Transverse colon (tissue), 4 donors: ENCODE data around the gene TRAPPC2L.

Experiments used
- EP300 ChIP-seq: sonication (generic); formaldehyde crosslinking; IDR thresholded peaks from one replicate; pipeline ENCODE4 v1.6.1; 2017; ENCODE audit warnings: antibody characterized with exemption, low read depth
- POLR2A ChIP-seq: fragments of 450-650 bp; IDR thresholded peaks from one replicate; pipeline ENCODE4 v1.6.1; 2016; ENCODE audit warnings: antibody characterized with exemption, mild to moderate bottlenecking, moderate library complexity
- POLR2AphosphoS5 ChIP-seq, 3 donors: sonication (generic); formaldehyde crosslinking; IDR thresholded peaks; one replicate each; pipeline ENCODE4 v1.6.1; 2016; ENCODE audit warnings: antibody characterized with exemption in 3 of 3
- TF ChIP-seq, protein P1 (sequence below), 5 experiments: fragments of 200-600 bp in 3 of 5; fragments of 450-650 bp in 2 of 5; sonication (generic) in 3 of 5; IDR thresholded peaks; 1 replicate in 2 of 5; 2 replicates in 3 of 5; pipeline ENCODE4 v1.5.1; 2016 to 2017; ENCODE audit warnings: antibody characterized with exemption in 5 of 5, inconsistent platforms in 3 of 5, mild to moderate bottlenecking in 2 of 5, moderate library complexity in 1 of 5

DNA sequence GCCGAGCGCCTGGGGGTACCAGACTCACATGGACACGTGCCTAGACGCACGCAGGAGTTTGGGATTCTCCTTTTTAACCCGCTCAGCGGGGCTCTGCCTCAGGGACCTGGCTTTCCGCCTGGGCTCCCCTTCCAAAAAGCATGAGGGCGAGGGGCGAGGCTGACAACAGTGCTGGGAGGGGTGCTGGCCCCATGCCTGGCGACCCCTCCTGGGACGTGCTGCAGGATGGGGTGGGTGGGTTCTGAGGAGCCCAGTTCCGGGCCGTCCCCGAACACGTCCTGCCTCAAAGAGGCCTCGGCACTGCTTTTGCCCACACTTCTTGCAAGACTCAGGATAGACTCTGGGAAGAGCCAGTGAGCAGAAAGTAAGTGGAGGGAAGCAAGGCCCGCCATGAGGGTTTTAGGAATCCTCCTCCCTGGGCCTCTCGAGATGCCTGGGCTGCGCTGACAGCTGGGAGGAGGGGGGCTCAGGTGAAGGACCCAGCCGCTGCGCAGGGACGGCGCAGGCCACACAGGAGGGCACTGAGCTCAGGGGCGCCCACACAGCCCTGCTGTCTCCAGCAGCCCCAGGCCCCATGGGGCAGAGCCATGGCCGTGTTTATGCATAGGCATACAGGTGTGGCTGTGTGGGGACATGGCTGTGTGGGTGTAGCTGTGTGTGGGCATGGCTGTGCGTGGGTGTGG, 24.9 kb downstream of the TRAPPC2L start:
- TF ChIP-seq EP300, result no peak
- no peak for TF ChIP-seq POLR2A
- TF ChIP-seq, protein P1, sequence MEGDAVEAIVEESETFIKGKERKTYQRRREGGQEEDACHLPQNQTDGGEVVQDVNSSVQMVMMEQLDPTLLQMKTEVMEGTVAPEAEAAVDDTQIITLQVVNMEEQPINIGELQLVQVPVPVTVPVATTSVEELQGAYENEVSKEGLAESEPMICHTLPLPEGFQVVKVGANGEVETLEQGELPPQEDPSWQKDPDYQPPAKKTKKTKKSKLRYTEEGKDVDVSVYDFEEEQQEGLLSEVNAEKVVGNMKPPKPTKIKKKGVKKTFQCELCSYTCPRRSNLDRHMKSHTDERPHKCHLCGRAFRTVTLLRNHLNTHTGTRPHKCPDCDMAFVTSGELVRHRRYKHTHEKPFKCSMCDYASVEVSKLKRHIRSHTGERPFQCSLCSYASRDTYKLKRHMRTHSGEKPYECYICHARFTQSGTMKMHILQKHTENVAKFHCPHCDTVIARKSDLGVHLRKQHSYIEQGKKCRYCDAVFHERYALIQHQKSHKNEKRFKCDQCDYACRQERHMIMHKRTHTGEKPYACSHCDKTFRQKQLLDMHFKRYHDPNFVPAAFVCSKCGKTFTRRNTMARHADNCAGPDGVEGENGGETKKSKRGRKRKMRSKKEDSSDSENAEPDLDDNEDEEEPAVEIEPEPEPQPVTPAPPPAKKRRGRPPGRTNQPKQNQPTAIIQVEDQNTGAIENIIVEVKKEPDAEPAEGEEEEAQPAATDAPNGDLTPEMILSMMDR (IDR thresholded peaks at IDR 0.05), result no peak
- no peak for TF ChIP-seq POLR2AphosphoS5 (IDR thresholded peaks at IDR 0.05)
